ENCODE results near the gene HCN2. TPM values are rescaled to one million over a fixed set of nuclear protein-coding genes. Genes with fewer than 3 reads are reported as not detected.

Gene HCN2
- total RNA-seq, 2 experiments from 2014 or later: 0.48 to 0.53 TPM

GRCh38 chr19:664913-665443, 75.3 kb downstream of the HCN2 start:
- ChIA-PET POLR2A (no interaction called here), CTCF (no interaction called here)
- no peaks in the 10 kb centered on the region for H3K9me3 Mint-ChIP-seq (ENCODE audit: low read depth)
- peaks cover 4% of the 10 kb centered on the region for H3K27me3 Mint-ChIP-seq
- H3K4me3 Mint-ChIP-seq: peak overlapping the region; percentile 74
- peak overlapping the region; percentile 51 for H3K27ac Mint-ChIP-seq
- ATAC-seq (peak; percentile 8), DNase-seq (peak; percentile 90)
- peaks cover 10% of the 10 kb centered on the region for H3K36me3 Mint-ChIP-seq (ENCODE audit: low read depth)
- intact Hi-C loops (cut with DNase I, micrococcal nuclease): loop anchor here (1.0 to 5.0 kb wide), 6 partner anchors 40 to 507 kb away; partner anchors contain the start of genes BSG (in 1 of the 2), PTBP1 (in 1 of the 2) and SBNO2 (in 1 of the 2)
- H3K4me1 Mint-ChIP-seq: peaks cover 22% of the 10 kb centered on the region

Other genes with a start within 250 kb of the HCN2 start
- gene MIER2, start 245.1 kb upstream of the HCN2 start, total RNA-seq: 10 to 100 TPM; 21.2 to 24.6 TPM
- under 1 TPM; 0.09 to 0.11 TPM for gene C2CD4C, start 180.7 kb upstream of the HCN2 start, total RNA-seq
- under 1 TPM in 1 of 2 experiments, not detected in 1; 0.21 TPM for gene SHC2, start 128.8 kb upstream of the HCN2 start, total RNA-seq
- under 1 TPM in 1 of 2 experiments, not detected in 1; 0.14 TPM for gene MADCAM1, start 93.4 kb upstream of the HCN2 start, total RNA-seq
- 1 to 10 TPM; 6.4 to 8.4 TPM for gene TPGS1, start 82.4 kb upstream of the HCN2 start, total RNA-seq
- gene CDC34, start 58.1 kb upstream of the HCN2 start, total RNA-seq: 10 to 100 TPM; 36.7 to 41.5 TPM
- gene GZMM, start 45.8 kb upstream of the HCN2 start, total RNA-seq: 10 to 100 TPM; 22.5 to 25.3 TPM
- gene BSG, start 17.3 kb upstream of the HCN2 start, total RNA-seq: 100 to 1,000 TPM; 165 to 175 TPM
- 10 to 100 TPM; 69.0 to 77.4 TPM for gene POLRMT, start 43.7 kb downstream of the HCN2 start, total RNA-seq
- gene FGF22, start 50.0 kb downstream of the HCN2 start, total RNA-seq: not detected
- gene RNF126, start 73.3 kb downstream of the HCN2 start, total RNA-seq: 10 to 100 TPM; 83.0 to 91.3 TPM
- gene FSTL3, start 86.5 kb downstream of the HCN2 start, total RNA-seq: 10 to 100 TPM in 1 of 2 experiments, 1 to 10 TPM in 1; 8.5 to 10.1 TPM
- not detected for gene PRSS57, start 105.6 kb downstream of the HCN2 start, total RNA-seq
- under 1 TPM in 1 of 2 experiments, not detected in 1; 0.18 TPM for gene PALM, start 119.1 kb downstream of the HCN2 start, total RNA-seq
- under 1 TPM in 1 of 2 experiments, not detected in 1; 0.07 TPM for gene MISP, start 161.2 kb downstream of the HCN2 start, total RNA-seq
- 100 to 1,000 TPM; 584 to 738 TPM for gene PTBP1, start 207.6 kb downstream of the HCN2 start, total RNA-seq
- gene PLPPR3, start 232.1 kb downstream of the HCN2 start, total RNA-seq: not detected
- gene AZU1, start 238.0 kb downstream of the HCN2 start, total RNA-seq: not detected

All from activated CD4-positive, alpha-beta T cell treated with anti-CD3 and anti-CD28 coated beads for 36 hours (primary cell).